NT2/D1 (cell line): ENCODE measurements around the gene DTNB.

ENCODE experiments used
- DNase-seq: peaks from one replicate; pipeline ENCODE4 v3.0.0-alpha.2; 2011; ENCODE audit warnings: low read depth, low spot score
- H3K27me3 ChIP-seq: 2 replicates; pipeline ENCODE4 v1.6.0; 2011; ENCODE audit warnings: mild to moderate bottlenecking; ENCODE audit not compliant: insufficient read length, insufficient read depth
- H3K36me3 ChIP-seq: 2 replicates; pipeline ENCODE4 v1.6.1; 2011; ENCODE audit warnings: mild to moderate bottlenecking, low read length, mixed read lengths; ENCODE audit not compliant: insufficient read depth, insufficient read length
- H3K4me1 ChIP-seq: 2 replicates; pipeline ENCODE4 v1.5.1; 2011; ENCODE audit not compliant: insufficient read depth, insufficient read length
- H3K4me3 ChIP-seq: 2 replicates; pipeline ENCODE4 v1.5.1; 2011; ENCODE audit warnings: low read depth; ENCODE audit not compliant: insufficient read length
- H3K9ac ChIP-seq: 2 replicates; pipeline ENCODE4 v1.6.0; 2011; ENCODE audit warnings: low read depth; ENCODE audit not compliant: insufficient read length
- H3K9me3 ChIP-seq: 2 replicates; pipeline ENCODE4 v1.5.1; 2011; ENCODE audit warnings: mild to moderate bottlenecking, low read length; ENCODE audit not compliant: insufficient read depth
- SUZ12 ChIP-seq: IDR thresholded peaks from 2 replicates; pipeline ENCODE4 v1.6.1; 2011; ENCODE audit not compliant: insufficient read length, insufficient read depth; ENCODE audit errors: extremely low read depth
- YY1 ChIP-seq: IDR thresholded peaks from 2 replicates; pipeline ENCODE4 v1.6.1; 2011; ENCODE audit not compliant: insufficient read length, insufficient read depth
- ZNF274 ChIP-seq: IDR thresholded peaks from 2 replicates; pipeline ENCODE4 v1.6.1; 2011; ENCODE audit warnings: mild to moderate bottlenecking, low read depth, low read length

Gene DTNB

GRCh38 chr2:25337891-25338290, 335.5 kb downstream of the DTNB start:
- no peak for TF ChIP-seq ZNF274
- TF ChIP-seq YY1, result no peak
- TF ChIP-seq SUZ12, result no peak
- Histone ChIP-seq H3K9ac (no peak overlapping the region), H3K4me3 (no peak overlapping the region), H3K27me3 (no peaks in the 10 kb centered on the region), H3K4me1 (peaks cover 23% of the 10 kb centered on the region), H3K9me3 (no peaks in the 10 kb centered on the region), H3K36me3 (no peaks in the 10 kb centered on the region)
- DNase-seq, result no peak

GRCh38 chr2:25337276-25337675, 336.1 kb downstream of the DTNB start:
- no peak for DNase-seq
- H3K9ac ChIP-seq, result no peak overlapping the region
- TF ChIP-seq ZNF274 (no peak), SUZ12 (no peak), YY1 (no peak)
- H3K4me1 ChIP-seq, result peaks cover 23% of the 10 kb centered on the region
- H3K9me3 ChIP-seq, result no peaks in the 10 kb centered on the region
- no peak overlapping the region for H3K4me3 ChIP-seq
- no peaks in the 10 kb centered on the region for H3K27me3 ChIP-seq
- H3K36me3 ChIP-seq, result no peaks in the 10 kb centered on the region

GRCh38 chr2:25336383-25336841, 337.0 kb downstream of the DTNB start:
- Histone ChIP-seq H3K4me1 (peaks cover 23% of the 10 kb centered on the region), H3K36me3 (no peaks in the 10 kb centered on the region), H3K9me3 (no peaks in the 10 kb centered on the region), H3K4me3 (no peak overlapping the region), H3K27me3 (no peaks in the 10 kb centered on the region), H3K9ac (peak overlapping the region; percentile 36)
- TF ChIP-seq ZNF274 (no peak), YY1 (no peak), SUZ12 (no peak)
- DNase-seq, result no peak

- no peaks in the 10 kb centered on the region for H3K9me3 ChIP-seq
- no peak overlapping the region for H3K9ac ChIP-seq
- no peak overlapping the region for H3K4me3 ChIP-seq
- TF ChIP-seq YY1 (no peak), SUZ12 (no peak), ZNF274 (no peak)
- peaks cover 23% of the 10 kb centered on the region for H3K4me1 ChIP-seq
- no peaks in the 10 kb centered on the region for H3K36me3 ChIP-seq
- no peaks in the 10 kb centered on the region for H3K27me3 ChIP-seq
- no peak for DNase-seq
These were observed 337.4 kb downstream of the DTNB start for GRCh38 chr2:25335971-25336370.

GRCh38 chr2:25335204-25335603, 338.2 kb downstream of the DTNB start:
- peaks cover 23% of the 10 kb centered on the region for H3K4me1 ChIP-seq

GRCh38 chr2:25334482-25334881, 338.9 kb downstream of the DTNB start:
- Histone ChIP-seq H3K4me1 (peaks cover 21% of the 10 kb centered on the region), H3K36me3 (no peaks in the 10 kb centered on the region), H3K27me3 (no peaks in the 10 kb centered on the region), H3K9me3 (no peaks in the 10 kb centered on the region), H3K9ac (no peak overlapping the region), H3K4me3 (no peak overlapping the region)
- DNase-seq, result no peak
- no peak for TF ChIP-seq ZNF274
- no peak for TF ChIP-seq YY1
- TF ChIP-seq SUZ12, result no peak

More at GRCh38 chr2:25335204-25335603, 338.2 kb downstream of the DTNB start:
- no peak for DNase-seq
- TF ChIP-seq SUZ12 (no peak), YY1 (no peak), ZNF274 (no peak)
- no peaks in the 10 kb centered on the region for H3K9me3 ChIP-seq
- no peak overlapping the region for H3K9ac ChIP-seq
- H3K27me3 ChIP-seq, result no peaks in the 10 kb centered on the region
- H3K36me3 ChIP-seq, result no peaks in the 10 kb centered on the region
- H3K4me3 ChIP-seq, result no peak overlapping the region

GRCh38 chr2:25333981-25334380, 339.4 kb downstream of the DTNB start:
- Histone ChIP-seq H3K27me3 (no peaks in the 10 kb centered on the region), H3K4me1 (peaks cover 16% of the 10 kb centered on the region), H3K9ac (no peak overlapping the region), H3K4me3 (no peak overlapping the region), H3K9me3 (no peaks in the 10 kb centered on the region), H3K36me3 (no peaks in the 10 kb centered on the region)
- TF ChIP-seq ZNF274, result no peak
- no peak for TF ChIP-seq YY1
- TF ChIP-seq SUZ12, result no peak
- no peak for DNase-seq

GRCh38 chr2:25332571-25332970, 340.8 kb downstream of the DTNB start:
- no peak overlapping the region for H3K4me3 ChIP-seq
- TF ChIP-seq YY1 (no peak), ZNF274 (no peak), SUZ12 (no peak)
- no peaks in the 10 kb centered on the region for H3K36me3 ChIP-seq
- H3K4me1 ChIP-seq, result peaks cover 16% of the 10 kb centered on the region
- no peak overlapping the region for H3K9ac ChIP-seq
- no peak for DNase-seq
- no peaks in the 10 kb centered on the region for H3K9me3 ChIP-seq
- no peaks in the 10 kb centered on the region for H3K27me3 ChIP-seq
